Endodermal cell (in vitro differentiated cells): ENCODE measurements around the gene PI4K2A. TPM values are rescaled to one million over a fixed set of nuclear protein-coding genes. Genes with fewer than 3 reads are reported as not detected.

ENCODE experiments used
- DNase-seq: peaks from one replicate; pipeline ENCODE4 v3.0.0-alpha.2; 2017
- H3K27ac ChIP-seq: 2 replicates; pipeline ENCODE4 v1.5.1; 2013; ENCODE audit warnings: mild to moderate bottlenecking, low read depth, low read length, moderate library complexity
- H3K27me3 ChIP-seq: 2 replicates; pipeline ENCODE4 v1.6.1; 2013; ENCODE audit warnings: mild to moderate bottlenecking, low read length, moderate library complexity; ENCODE audit not compliant: insufficient read depth, control insufficient read depth, poor library complexity, severe bottlenecking
- H3K36me3 ChIP-seq: 2 replicates; pipeline ENCODE4 v1.7.0; 2013; ENCODE audit warnings: mild to moderate bottlenecking, low read length, moderate library complexity; ENCODE audit not compliant: control insufficient read depth, insufficient read depth
- H3K4me1 ChIP-seq: one replicate; pipeline ENCODE4 v1.7.0; 2013; ENCODE audit warnings: low read length; ENCODE audit not compliant: control insufficient read depth, insufficient read depth
- H3K4me3 ChIP-seq: 2 replicates; pipeline ENCODE4 v1.5.1; 2013; ENCODE audit warnings: mild to moderate bottlenecking, low read length, moderate library complexity
- H3K9ac ChIP-seq: 2 replicates; pipeline ENCODE4 v1.6.1; 2013; ENCODE audit warnings: mild to moderate bottlenecking, low read length, moderate library complexity; ENCODE audit not compliant: poor library complexity, severe bottlenecking; ENCODE audit errors: extremely low read depth
- H3K9me3 ChIP-seq: 2 replicates; pipeline ENCODE4 v1.6.1; 2013; ENCODE audit warnings: mild to moderate bottlenecking, low read length, moderate library complexity; ENCODE audit not compliant: control insufficient read depth
- H3K27ac Mint-ChIP-seq: 2 replicates; pipeline ENCODE4 v1.8.0; 2020; ENCODE audit warnings: mixed read lengths
- H3K27me3 Mint-ChIP-seq: 2 replicates; pipeline ENCODE4 v1.8.0; 2021; ENCODE audit warnings: mild to moderate bottlenecking, mixed read lengths; ENCODE audit not compliant: insufficient read depth
- H3K36me3 Mint-ChIP-seq: 2 replicates; pipeline ENCODE4 v1.8.0; 2020; ENCODE audit warnings: low read depth, mixed read lengths
- H3K4me1 Mint-ChIP-seq: 2 replicates; pipeline ENCODE4 v1.8.0; 2020; ENCODE audit warnings: mixed read lengths
- H3K4me3 Mint-ChIP-seq: 2 replicates; pipeline ENCODE4 v1.8.0; 2020; ENCODE audit warnings: mild to moderate bottlenecking, moderate library complexity, mixed read lengths
- H3K9me3 Mint-ChIP-seq: 2 replicates; pipeline ENCODE4 v1.8.0; 2020; ENCODE audit warnings: mild to moderate bottlenecking, mixed read lengths
- CTCF ChIP-seq: fragments of 200-600 bp; sonication (generic); conservative IDR thresholded peaks from 2 replicates; pipeline ENCODE4 v1.5.0; 2021; ENCODE audit warnings: antibody characterized with exemption, mild to moderate bottlenecking
- WGBS, 2 experiments: methylation state at CpG; one replicate each; pipeline versions ENCODE4 v1.1.5 to v1.1.7; 2013; ENCODE audit warnings: missing lambda C conversion rate in 2 of 2, mixed read lengths in 1 of 2; ENCODE audit not compliant: insufficient coverage in 1 of 2, insufficient read length in 1 of 2; 5-methylcytosine and 5-hydroxymethylcytosine counted together
- total RNA-seq, 2 donors: library from RNA; stranded (reverse); fragmentation: NEBNext Ultra II Directional in 1 of 2; extraction: Animal tissue kit (Norgen Biotek cat#: 25700) in 1 of 2; gene quantifications; 2 replicates in 1 of 2; 3 replicates in 1 of 2; pipeline ENCODE4 v1.2.1, GENCODE V29; 2021

Gene PI4K2A
- total RNA-seq, 2 donors from 2014 or later: 14.5 to 18.1 TPM

- Mint-ChIP-seq H3K9me3 (no peaks in the 10 kb centered on the region), H3K4me3 (no peak overlapping the region), H3K27ac (no peak overlapping the region), H3K27me3 (no peaks in the 10 kb centered on the region), H3K4me1 (no peaks in the 10 kb centered on the region), H3K36me3 (no peaks in the 10 kb centered on the region)
- H3K27me3 ChIP-seq: no peaks in the 10 kb centered on the region
- no peak for DNase-seq
- no peak for TF ChIP-seq CTCF
- H3K36me3 ChIP-seq: no peaks in the 10 kb centered on the region
- H3K27ac ChIP-seq: no peak overlapping the region
- H3K9me3 ChIP-seq: no peaks in the 10 kb centered on the region
- H3K4me3 ChIP-seq: no peak overlapping the region
- WGBS, 2 experiments: 94 to 95% methylated on average over 5 to 6 of the region's 6 CpGs
- no peaks in the 10 kb centered on the region for H3K4me1 ChIP-seq
- H3K9ac ChIP-seq: no peak overlapping the region
Measured at GRCh38 chr10:97599272-97599619, 41.2 kb upstream of the PI4K2A start.

- WGBS, 2 experiments: 90% methylated on average over 1 of the region's 1 CpG; no CpG with 5 or more reads in 1 of the 2 experiments
- no peak for TF ChIP-seq CTCF
- no peaks in the 10 kb centered on the region for H3K9me3 Mint-ChIP-seq
- Histone ChIP-seq H3K4me3 (no peak overlapping the region), H3K27me3 (no peaks in the 10 kb centered on the region), H3K9ac (no peak overlapping the region), H3K27ac (no peak overlapping the region), H3K9me3 (no peaks in the 10 kb centered on the region), H3K36me3 (no peaks in the 10 kb centered on the region), H3K4me1 (no peaks in the 10 kb centered on the region)
- H3K36me3 Mint-ChIP-seq: no peaks in the 10 kb centered on the region
- H3K27me3 Mint-ChIP-seq: no peaks in the 10 kb centered on the region
- DNase-seq: no peak
- no peak overlapping the region for H3K27ac Mint-ChIP-seq
- H3K4me1 Mint-ChIP-seq: no peaks in the 10 kb centered on the region
- no peak overlapping the region for H3K4me3 Mint-ChIP-seq
Measured at GRCh38 chr10:97600616-97601015, 39.9 kb upstream of the PI4K2A start.

- H3K4me3 Mint-ChIP-seq: no peak overlapping the region
- H3K36me3 Mint-ChIP-seq: no peaks in the 10 kb centered on the region
- no peaks in the 10 kb centered on the region for H3K27me3 Mint-ChIP-seq
- TF ChIP-seq CTCF: no peak
- H3K9me3 ChIP-seq: no peaks in the 10 kb centered on the region
- H3K36me3 ChIP-seq: no peaks in the 10 kb centered on the region
- H3K4me3 ChIP-seq: no peak overlapping the region
- no peaks in the 10 kb centered on the region for H3K9me3 Mint-ChIP-seq
- no peak for DNase-seq
- no peak overlapping the region for H3K9ac ChIP-seq
- H3K27me3 ChIP-seq: no peaks in the 10 kb centered on the region
- no peaks in the 10 kb centered on the region for H3K4me1 Mint-ChIP-seq
- no peak overlapping the region for H3K27ac ChIP-seq
- 81 to 88% methylated on average over 20 to 21 of the region's 21 CpGs for WGBS, 2 experiments
- H3K27ac Mint-ChIP-seq: no peak overlapping the region
- H3K4me1 ChIP-seq: no peaks in the 10 kb centered on the region
Measured at GRCh38 chr10:97601268-97602215, 38.9 kb upstream of the PI4K2A start.
